ENCODE results near the gene INTS3. TPM values are rescaled to one million over a fixed set of nuclear protein-coding genes. Genes with fewer than 3 reads are reported as not detected.

INTS3 gene
- total RNA-seq, 1 donor from 2014 or later: 72.3 TPM

DNA sequence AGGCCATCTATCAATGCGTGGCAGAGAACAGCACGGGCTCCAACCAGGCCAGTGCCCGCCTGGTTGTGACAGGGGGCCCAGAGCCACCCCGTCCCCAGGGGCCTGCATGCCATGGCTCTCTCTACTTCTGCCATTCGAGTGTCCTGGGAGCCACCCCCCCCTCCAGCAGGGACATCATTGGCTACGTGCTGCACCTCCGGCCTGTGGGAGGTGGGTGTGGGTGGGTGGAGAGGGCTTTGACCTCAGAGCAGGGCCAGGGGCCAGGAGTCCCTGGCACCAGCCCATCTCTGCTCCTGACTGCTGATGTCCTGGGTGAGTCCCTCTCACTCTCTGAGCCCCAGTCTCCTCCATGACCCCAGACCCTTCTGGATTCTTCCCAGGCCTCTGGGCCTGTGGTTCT is 72.7 kb downstream of the INTS3 start:
- intact Hi-C loops (cut with DNase I): no loop called here
- no peaks in the 10 kb centered on the region for H3K9me3 ChIP-seq
- TF ChIP-seq, protein P1, sequence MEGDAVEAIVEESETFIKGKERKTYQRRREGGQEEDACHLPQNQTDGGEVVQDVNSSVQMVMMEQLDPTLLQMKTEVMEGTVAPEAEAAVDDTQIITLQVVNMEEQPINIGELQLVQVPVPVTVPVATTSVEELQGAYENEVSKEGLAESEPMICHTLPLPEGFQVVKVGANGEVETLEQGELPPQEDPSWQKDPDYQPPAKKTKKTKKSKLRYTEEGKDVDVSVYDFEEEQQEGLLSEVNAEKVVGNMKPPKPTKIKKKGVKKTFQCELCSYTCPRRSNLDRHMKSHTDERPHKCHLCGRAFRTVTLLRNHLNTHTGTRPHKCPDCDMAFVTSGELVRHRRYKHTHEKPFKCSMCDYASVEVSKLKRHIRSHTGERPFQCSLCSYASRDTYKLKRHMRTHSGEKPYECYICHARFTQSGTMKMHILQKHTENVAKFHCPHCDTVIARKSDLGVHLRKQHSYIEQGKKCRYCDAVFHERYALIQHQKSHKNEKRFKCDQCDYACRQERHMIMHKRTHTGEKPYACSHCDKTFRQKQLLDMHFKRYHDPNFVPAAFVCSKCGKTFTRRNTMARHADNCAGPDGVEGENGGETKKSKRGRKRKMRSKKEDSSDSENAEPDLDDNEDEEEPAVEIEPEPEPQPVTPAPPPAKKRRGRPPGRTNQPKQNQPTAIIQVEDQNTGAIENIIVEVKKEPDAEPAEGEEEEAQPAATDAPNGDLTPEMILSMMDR (IDR thresholded peaks at IDR 0.05): no peak
- ATAC-seq (no peak), DNase-seq (peak; percentile 59)
- H3K36me3 ChIP-seq: no peaks in the 10 kb centered on the region
- no peak overlapping the region for H3K27ac ChIP-seq
- H3K4me1 ChIP-seq: peaks cover 14% of the 10 kb centered on the region
- H3K27me3 ChIP-seq: no peaks in the 10 kb centered on the region
- no peak overlapping the region for H3K4me3 ChIP-seq

- peak; percentile 49 for DNase-seq
- Histone ChIP-seq H3K27me3 (no peaks in the 10 kb centered on the region), H3K4me3 (no peak overlapping the region), H3K27ac (no peak overlapping the region), H3K4me1 (peaks cover 19% of the 10 kb centered on the region), H3K36me3 (no peaks in the 10 kb centered on the region), H3K9me3 (no peaks in the 10 kb centered on the region)
- TF ChIP-seq, protein P1 (IDR thresholded peaks at IDR 0.05): no peak
- no peak for ATAC-seq
- intact Hi-C loops (cut with DNase I): no loop called here
Measured at GRCh38 chr1:153801028-153801625, 73.3 kb downstream of the INTS3 start.

DNA sequence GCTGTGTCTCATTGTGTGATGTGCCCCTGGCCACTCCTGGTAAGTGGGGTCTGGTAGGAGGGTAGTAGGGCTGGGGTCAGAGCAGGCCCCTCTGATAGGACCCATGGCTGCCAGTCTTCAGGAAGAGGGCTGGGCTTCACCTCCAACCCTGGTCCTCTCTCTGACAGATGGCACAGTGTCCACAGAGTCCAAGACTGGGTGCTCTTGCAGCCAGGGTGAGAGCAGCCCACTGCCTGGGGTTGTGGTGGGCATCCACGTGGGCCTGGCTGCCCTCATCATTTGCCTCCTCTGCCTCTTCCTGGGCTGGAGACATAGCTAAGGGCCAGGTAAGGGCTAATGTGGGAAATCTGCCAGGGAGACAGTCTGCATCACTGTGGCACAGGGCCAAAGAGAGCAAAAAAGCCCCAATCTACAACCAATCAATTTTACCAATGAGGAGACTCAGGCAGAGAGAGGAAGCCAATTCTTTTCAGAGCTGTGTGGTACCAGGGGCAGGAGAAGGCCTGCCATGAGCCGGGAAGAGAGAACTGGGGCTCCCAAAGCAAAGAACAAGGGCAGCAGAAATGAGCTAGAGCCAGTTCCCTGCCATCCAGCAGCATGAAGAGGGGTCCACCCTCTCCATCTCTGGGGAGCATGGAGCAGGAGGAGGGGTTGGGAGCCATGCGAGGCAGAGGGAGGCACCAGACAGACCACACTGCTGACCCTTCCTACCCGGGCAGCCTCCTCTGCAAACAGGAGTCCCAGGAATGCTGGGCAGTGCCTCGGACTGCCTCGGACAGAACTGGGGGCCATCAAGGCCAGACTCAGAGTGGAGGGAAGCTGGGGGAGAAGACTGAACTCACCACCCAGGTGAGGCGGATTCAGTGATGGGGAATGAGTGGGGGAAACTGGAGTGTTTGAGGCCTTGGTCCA is 74.2 kb downstream of the INTS3 start:
- Histone ChIP-seq H3K9me3 (no peaks in the 10 kb centered on the region), H3K4me3 (no peak overlapping the region), H3K27me3 (no peaks in the 10 kb centered on the region), H3K27ac (no peak overlapping the region), H3K4me1 (peaks cover 19% of the 10 kb centered on the region), H3K36me3 (peaks cover 2% of the 10 kb centered on the region)
- intact Hi-C loops (cut with DNase I): no loop called here
- DNase-seq: peak; percentile 42
- no peak for ATAC-seq
- TF ChIP-seq, protein P1 (IDR thresholded peaks at IDR 0.05): no peak

- peak overlapping the region; percentile 28 for H3K27ac ChIP-seq
- TF ChIP-seq, protein P1 (IDR thresholded peaks at IDR 0.05): no peak
- no peak overlapping the region for H3K4me3 ChIP-seq
- peaks cover 13% of the 10 kb centered on the region for H3K36me3 ChIP-seq
- intact Hi-C loops (cut with DNase I): no loop called here
- no peak for DNase-seq
- no peak for ATAC-seq
- H3K4me1 ChIP-seq: peaks cover 22% of the 10 kb centered on the region
- H3K9me3 ChIP-seq: no peaks in the 10 kb centered on the region
- no peaks in the 10 kb centered on the region for H3K27me3 ChIP-seq
Measured at GRCh38 chr1:153803470-153804056, 75.7 kb downstream of the INTS3 start.

- Histone ChIP-seq H3K27ac (no peak overlapping the region), H3K4me1 (peaks cover 22% of the 10 kb centered on the region), H3K36me3 (peaks cover 18% of the 10 kb centered on the region), H3K4me3 (no peak overlapping the region), H3K9me3 (no peaks in the 10 kb centered on the region), H3K27me3 (no peaks in the 10 kb centered on the region)
- TF ChIP-seq, protein P1 (IDR thresholded peaks at IDR 0.05): no peak
- no peak for DNase-seq
- no peak for ATAC-seq
- intact Hi-C loops (cut with DNase I): no loop called here
Measured at GRCh38 chr1:153804112-153804511, 76.3 kb downstream of the INTS3 start.

All from upper lobe of right lung (tissue), 1 donor.